OCI-LY3 (cell line): ENCODE measurements around the gene ASB13.

Source experiments
- EZH2phosphoT487 ChIP-seq: fragments of 200-600 bp; shearing (Covaris generic); IDR thresholded peaks from 2 replicates; pipeline ENCODE4 v1.6.1; 2018; ENCODE audit warnings: antibody characterized with exemption, mixed run types, low read depth
- TF ChIP-seq, protein P1 (sequence below): fragments of 200-600, 300-600 bp; sonication (generic); IDR thresholded peaks from 2 replicates; pipeline ENCODE4 v1.5.1; 2014; ENCODE audit warnings: antibody characterized with exemption, low read length, low read depth

DNA sequence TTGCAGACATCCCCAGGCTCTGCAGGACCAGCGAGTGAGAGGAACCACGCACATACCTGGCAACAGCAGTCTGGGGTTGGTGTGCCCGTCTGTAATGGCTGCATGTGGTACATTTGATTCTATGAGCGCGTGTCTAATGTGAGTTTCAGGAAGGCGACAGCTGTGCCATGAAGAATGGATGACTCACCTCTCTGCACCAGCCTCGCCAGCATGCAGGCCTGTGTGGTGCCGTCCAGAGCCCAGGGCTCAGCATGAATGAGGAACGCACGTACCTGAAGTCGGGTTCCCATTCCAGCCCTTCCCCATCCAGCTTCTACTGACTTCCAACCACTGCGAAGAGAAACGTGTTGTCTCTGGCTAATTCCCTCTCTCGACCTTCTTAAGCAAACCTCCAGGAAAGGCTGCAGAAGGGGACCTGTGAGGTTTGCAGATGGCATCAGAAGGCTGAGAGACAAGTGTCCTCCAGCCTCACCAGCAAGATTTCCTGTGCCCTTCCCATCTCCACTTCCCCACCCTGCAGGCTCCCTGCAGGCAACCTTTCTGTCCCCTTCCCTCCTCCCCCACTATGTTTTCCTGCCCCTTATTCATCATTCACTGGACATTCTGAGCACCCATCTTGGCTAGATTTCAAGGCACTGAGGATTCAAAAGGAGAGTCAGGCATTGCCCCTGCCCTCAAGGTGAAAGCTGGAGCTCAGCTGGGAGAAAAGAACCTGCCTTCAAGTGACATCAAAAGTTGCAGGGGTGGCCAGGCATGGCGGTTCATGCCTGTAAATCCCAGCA is 54.3 kb downstream of the ASB13 start:
- TF ChIP-seq, protein P1, sequence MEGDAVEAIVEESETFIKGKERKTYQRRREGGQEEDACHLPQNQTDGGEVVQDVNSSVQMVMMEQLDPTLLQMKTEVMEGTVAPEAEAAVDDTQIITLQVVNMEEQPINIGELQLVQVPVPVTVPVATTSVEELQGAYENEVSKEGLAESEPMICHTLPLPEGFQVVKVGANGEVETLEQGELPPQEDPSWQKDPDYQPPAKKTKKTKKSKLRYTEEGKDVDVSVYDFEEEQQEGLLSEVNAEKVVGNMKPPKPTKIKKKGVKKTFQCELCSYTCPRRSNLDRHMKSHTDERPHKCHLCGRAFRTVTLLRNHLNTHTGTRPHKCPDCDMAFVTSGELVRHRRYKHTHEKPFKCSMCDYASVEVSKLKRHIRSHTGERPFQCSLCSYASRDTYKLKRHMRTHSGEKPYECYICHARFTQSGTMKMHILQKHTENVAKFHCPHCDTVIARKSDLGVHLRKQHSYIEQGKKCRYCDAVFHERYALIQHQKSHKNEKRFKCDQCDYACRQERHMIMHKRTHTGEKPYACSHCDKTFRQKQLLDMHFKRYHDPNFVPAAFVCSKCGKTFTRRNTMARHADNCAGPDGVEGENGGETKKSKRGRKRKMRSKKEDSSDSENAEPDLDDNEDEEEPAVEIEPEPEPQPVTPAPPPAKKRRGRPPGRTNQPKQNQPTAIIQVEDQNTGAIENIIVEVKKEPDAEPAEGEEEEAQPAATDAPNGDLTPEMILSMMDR, result no peak
- no peak for TF ChIP-seq EZH2phosphoT487
